Right atrium auricular region (tissue), 2 donors: ENCODE data around the gene ARGLU1. TPM values are rescaled to one million over a fixed set of nuclear protein-coding genes. Genes with fewer than 3 reads are reported as not detected.
A peak's percentile ranks its signal among the peaks of the same experiment; 100 is the strongest.

Source experiments
- DNase-seq: peaks from one replicate; pipeline ENCODE4 v3.0.0-alpha.2; 2019; ENCODE audit warnings: low spot score
- H3K27ac ChIP-seq, 2 donors: fragments of 200-600 bp; sonication (generic); 1 replicate in 1 of 2; 2 replicates in 1 of 2; pipeline ENCODE4 v1.5.1; 2016 to 2019
- H3K27me3 ChIP-seq, 2 donors: fragments of 200-600 bp; sonication (generic); one replicate each; pipeline versions ENCODE4 v1.5.1 to v1.6.0; 2017 to 2019
- H3K36me3 ChIP-seq: fragments of 200-600 bp; sonication (generic); one replicate; pipeline ENCODE4 v1.5.1; 2016
- H3K4me1 ChIP-seq, 2 donors: fragments of 200-600 bp; sonication (generic); one replicate each; pipeline versions ENCODE4 v1.5.1 to v1.6.0; 2017 to 2019
- H3K4me3 ChIP-seq, 2 donors: fragments of 200-600 bp; sonication (generic); 1 replicate in 1 of 2; 2 replicates in 1 of 2; pipeline ENCODE4 v1.5.1; 2017 to 2019; ENCODE audit warnings: mild to moderate bottlenecking in 1 of 2, moderate library complexity in 1 of 2
- H3K9me3 ChIP-seq, 2 donors: fragments of 200-600 bp; sonication (generic); one replicate each; pipeline ENCODE4 v1.5.1; 2019
- total RNA-seq, 2 donors: library from RNA; depleted of rRNA; stranded (reverse); fragments of >200 nt; gene quantifications; one replicate each; pipeline ENCODE4 v1.1.0, GENCODE V29; 2016
- TF ChIP-seq, protein P1 (sequence below), 2 donors: fragments of 200-600 bp; sonication (generic); IDR thresholded peaks; one replicate each; pipeline ENCODE4 v1.5.1; 2019; ENCODE audit warnings: antibody characterized with exemption in 2 of 2

Gene ARGLU1
- total RNA-seq, 2 donors from 2014 or later: 26.1 to 39.9 TPM

GRCh38 chr13:106505295-106505694 is 62.6 kb downstream of the ARGLU1 start:
- no peaks in the 10 kb centered on the region for H3K36me3 ChIP-seq
- H3K9me3 ChIP-seq: no peaks in the 10 kb centered on the region
- TF ChIP-seq, protein P1, sequence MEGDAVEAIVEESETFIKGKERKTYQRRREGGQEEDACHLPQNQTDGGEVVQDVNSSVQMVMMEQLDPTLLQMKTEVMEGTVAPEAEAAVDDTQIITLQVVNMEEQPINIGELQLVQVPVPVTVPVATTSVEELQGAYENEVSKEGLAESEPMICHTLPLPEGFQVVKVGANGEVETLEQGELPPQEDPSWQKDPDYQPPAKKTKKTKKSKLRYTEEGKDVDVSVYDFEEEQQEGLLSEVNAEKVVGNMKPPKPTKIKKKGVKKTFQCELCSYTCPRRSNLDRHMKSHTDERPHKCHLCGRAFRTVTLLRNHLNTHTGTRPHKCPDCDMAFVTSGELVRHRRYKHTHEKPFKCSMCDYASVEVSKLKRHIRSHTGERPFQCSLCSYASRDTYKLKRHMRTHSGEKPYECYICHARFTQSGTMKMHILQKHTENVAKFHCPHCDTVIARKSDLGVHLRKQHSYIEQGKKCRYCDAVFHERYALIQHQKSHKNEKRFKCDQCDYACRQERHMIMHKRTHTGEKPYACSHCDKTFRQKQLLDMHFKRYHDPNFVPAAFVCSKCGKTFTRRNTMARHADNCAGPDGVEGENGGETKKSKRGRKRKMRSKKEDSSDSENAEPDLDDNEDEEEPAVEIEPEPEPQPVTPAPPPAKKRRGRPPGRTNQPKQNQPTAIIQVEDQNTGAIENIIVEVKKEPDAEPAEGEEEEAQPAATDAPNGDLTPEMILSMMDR (IDR thresholded peaks at IDR 0.05): no peak
- no peaks in the 10 kb centered on the region for H3K27me3 ChIP-seq
- no peak for DNase-seq
- H3K4me3 ChIP-seq: no peak overlapping the region
- peaks cover 0 to 2% of the 10 kb centered on the region in 2 donors for H3K4me1 ChIP-seq
- H3K27ac ChIP-seq: no peak overlapping the region

DNA sequence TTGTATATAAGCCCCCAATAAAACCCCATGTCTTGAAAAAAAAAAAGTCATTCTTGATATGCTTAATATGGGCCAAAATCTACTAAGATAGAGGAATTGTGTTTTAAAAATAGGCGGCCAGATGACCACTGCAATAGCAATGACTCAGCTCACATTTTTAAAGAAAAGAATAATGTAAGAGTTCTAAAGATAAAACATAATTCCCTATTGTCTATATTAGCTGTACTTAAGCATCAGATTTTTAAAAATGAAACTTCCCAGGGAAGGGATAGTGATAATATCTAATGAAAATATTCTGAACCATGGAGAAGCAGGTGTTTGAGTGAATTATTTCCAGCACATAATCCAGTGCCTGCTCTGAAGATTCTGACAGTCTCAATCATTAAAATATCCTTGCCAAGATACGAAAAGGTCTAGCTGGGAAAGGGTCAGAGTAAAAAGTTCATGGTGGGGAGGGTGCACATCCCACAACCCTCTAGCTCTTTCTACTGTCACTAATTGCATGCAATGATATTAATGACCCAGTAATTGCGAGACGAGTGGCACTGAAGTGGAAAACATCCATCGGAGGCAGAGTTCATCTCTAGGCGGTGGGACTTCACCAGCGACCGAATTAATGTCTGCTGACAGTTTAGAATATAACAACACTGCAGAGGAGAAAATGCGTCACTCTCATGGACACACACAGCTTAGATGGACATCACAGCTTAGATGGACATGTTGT is 64.0 kb downstream of the ARGLU1 start:
- no peaks in the 10 kb centered on the region for H3K36me3 ChIP-seq
- H3K27me3 ChIP-seq: no peaks in the 10 kb centered on the region
- peaks cover 0 to 12% of the 10 kb centered on the region in 2 donors for H3K4me1 ChIP-seq
- TF ChIP-seq, protein P1 (IDR thresholded peaks at IDR 0.05): no peak
- peak overlapping the region in 1 of 2 donors; percentile 5 for H3K27ac ChIP-seq
- H3K4me3 ChIP-seq: no peak overlapping the region
- no peaks in the 10 kb centered on the region for H3K9me3 ChIP-seq
- DNase-seq: no peak

- no peak for DNase-seq
- TF ChIP-seq, protein P1 (IDR thresholded peaks at IDR 0.05): no peak
- no peaks in the 10 kb centered on the region for H3K9me3 ChIP-seq
- H3K36me3 ChIP-seq: no peaks in the 10 kb centered on the region
- H3K4me1 ChIP-seq: peaks cover 0 to 17% of the 10 kb centered on the region in 2 donors
- H3K27me3 ChIP-seq: no peaks in the 10 kb centered on the region
- H3K27ac ChIP-seq: peak overlapping the region in 1 of 2 donors; percentile 5
- no peak overlapping the region for H3K4me3 ChIP-seq
Observed at GRCh38 chr13:106503272-106503671, 64.7 kb downstream of the ARGLU1 start.

DNA sequence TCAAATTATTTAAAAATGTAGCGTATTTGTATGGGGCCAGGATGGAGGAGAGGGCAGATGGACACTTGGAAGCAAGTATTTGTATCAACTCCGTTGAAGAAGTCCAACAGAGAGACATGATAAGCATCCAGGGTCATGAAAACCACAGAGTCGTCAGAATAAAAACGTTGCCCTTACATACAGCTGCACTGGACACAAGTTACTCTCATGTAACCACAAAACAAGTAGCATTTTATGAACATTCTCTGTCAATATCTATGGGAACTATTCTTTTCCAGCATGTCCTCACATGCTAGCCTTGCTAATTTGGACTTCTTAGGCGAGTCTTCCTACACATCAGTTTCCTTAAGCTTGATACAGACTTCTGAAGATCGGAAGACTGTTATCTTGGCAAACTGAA is 67.5 kb downstream of the ARGLU1 start:
- no peak overlapping the region for H3K27ac ChIP-seq
- no peak for DNase-seq
- no peaks in the 10 kb centered on the region for H3K9me3 ChIP-seq
- H3K36me3 ChIP-seq: no peaks in the 10 kb centered on the region
- peaks cover 0 to 17% of the 10 kb centered on the region in 2 donors for H3K4me1 ChIP-seq
- no peaks in the 10 kb centered on the region for H3K27me3 ChIP-seq
- TF ChIP-seq, protein P1 (IDR thresholded peaks at IDR 0.05): no peak
- no peak overlapping the region for H3K4me3 ChIP-seq

DNA sequence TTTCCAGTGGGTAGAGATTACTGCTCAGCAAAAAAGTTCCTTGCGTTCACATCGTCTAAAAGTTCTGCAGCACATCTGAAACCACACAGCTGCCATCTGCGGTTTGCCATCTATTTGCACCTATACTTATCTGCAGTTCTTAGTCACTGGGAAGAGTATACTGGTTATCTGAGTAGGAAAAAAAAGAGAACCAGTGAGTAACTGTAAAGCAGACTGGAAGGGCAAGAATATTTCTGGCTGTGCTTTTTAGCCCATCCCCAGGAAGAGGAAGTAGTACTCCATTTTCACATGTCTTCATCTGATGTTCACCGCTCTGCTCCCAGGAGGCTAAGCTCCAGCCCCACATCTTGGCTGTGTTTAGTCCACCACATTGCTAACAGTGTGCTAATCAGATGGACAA is 68.0 kb downstream of the ARGLU1 start:
- peaks cover 0 to 17% of the 10 kb centered on the region in 2 donors for H3K4me1 ChIP-seq

More for the DNA sequence above, 68.0 kb downstream of the ARGLU1 start:
- Histone ChIP-seq H3K36me3 (no peaks in the 10 kb centered on the region), H3K27ac (no peak overlapping the region), H3K27me3 (no peaks in the 10 kb centered on the region), H3K9me3 (no peaks in the 10 kb centered on the region), H3K4me3 (no peak overlapping the region)
- no peak for DNase-seq
- TF ChIP-seq, protein P1 (IDR thresholded peaks at IDR 0.05): no peak
